ENCODE measurements around the gene NCAPG2. TPM values are rescaled to one million over a fixed set of nuclear protein-coding genes. Genes with fewer than 3 reads are reported as not detected.
A peak's percentile ranks its signal among the peaks of the same experiment; 100 is the strongest.

NCAPG2 gene
- total and polyA plus RNA-seq, 2 donors (not counting 1 experiment from before 2014, with no cell fraction given), result 10.9 to 18.7 TPM

DNA sequence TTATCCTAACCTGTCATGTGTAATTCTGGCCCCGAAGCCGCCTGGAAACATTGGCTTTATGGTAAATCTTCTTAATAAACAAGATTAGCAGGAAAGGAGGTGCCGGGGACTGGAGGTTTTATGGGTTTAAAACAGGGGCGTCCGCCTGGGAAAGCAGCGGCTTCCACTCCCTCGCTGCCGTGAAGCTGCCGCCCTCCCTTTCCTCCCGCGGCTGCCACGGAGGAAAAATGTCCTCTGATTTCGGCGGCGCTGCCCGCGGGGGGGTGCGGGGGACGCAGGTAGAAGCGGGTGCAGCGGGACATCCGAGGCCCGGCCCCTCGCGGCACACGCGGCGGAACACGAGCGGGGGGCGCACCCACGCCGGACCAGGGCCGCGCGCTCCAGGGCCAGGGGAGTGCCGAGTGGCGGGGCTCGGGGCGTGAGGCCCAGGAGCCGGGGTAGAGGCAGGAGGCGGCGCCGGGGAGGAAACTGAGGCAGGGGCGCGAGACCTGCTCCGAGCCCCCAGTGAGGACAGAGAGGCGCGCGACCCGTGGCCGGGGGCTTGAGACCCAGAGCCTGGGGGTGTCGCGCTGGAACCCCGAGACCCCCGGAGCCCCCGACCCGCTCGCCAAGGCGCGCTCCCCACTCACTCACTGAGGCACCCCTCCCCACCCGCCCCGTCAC lies 118.0 kb downstream of the NCAPG2 start:
- TF ChIP-seq, protein P1, sequence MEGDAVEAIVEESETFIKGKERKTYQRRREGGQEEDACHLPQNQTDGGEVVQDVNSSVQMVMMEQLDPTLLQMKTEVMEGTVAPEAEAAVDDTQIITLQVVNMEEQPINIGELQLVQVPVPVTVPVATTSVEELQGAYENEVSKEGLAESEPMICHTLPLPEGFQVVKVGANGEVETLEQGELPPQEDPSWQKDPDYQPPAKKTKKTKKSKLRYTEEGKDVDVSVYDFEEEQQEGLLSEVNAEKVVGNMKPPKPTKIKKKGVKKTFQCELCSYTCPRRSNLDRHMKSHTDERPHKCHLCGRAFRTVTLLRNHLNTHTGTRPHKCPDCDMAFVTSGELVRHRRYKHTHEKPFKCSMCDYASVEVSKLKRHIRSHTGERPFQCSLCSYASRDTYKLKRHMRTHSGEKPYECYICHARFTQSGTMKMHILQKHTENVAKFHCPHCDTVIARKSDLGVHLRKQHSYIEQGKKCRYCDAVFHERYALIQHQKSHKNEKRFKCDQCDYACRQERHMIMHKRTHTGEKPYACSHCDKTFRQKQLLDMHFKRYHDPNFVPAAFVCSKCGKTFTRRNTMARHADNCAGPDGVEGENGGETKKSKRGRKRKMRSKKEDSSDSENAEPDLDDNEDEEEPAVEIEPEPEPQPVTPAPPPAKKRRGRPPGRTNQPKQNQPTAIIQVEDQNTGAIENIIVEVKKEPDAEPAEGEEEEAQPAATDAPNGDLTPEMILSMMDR (conservative IDR thresholded peaks at IDR 0.05 in 1 of 2, IDR thresholded peaks at IDR 0.05 in 1 of 2; ENCODE audit: low read depth in 1 of 2, low read length in 2 of 2), result no peak
- no peak for TF ChIP-seq EZH2 (IDR thresholded peaks at IDR 0.05; ENCODE audit: low read length, missing control alignments)

DNA sequence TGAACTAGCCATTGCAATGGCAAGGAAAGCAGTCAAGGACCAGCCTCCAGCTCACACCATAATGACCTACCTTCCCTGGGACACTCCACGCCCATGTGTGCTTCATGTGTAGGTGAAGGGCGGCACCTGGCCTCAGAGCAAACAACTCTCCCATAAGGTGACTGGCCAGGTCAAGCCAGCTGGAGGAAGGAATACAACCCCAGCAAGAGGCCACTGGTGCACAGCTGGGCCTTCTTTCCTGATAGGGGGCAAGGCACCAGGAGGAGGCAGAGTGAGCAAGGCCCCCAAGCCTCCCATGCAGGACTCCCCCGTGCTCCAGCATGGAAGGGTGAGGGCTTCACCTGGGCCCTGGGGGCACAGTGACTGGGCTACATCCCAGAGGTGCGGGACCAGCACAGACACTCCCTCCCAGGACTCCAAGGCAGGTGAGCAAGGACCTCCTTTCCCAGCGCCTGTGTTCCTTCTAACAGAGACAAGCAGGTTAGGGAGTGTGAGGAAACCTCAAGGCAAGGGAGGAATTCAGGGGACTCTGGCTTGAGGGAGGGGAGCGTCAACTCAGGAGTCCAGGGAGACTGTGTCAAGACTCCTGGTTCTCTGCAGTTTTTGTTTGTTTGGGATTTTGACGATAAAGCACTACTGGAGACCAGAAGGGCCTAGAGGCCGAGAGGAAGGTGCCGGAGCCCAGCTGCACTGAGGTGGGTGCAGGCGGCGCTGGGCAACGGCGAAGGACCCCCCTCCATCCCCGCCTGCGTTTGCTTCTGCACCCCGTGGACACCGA lies 118.7 kb downstream of the NCAPG2 start:
- Histone ChIP-seq H3K27ac (ENCODE audit: insufficient read depth, low read length) (no peak overlapping the region), H4K20me1 (ENCODE audit: control insufficient read depth, extremely low read depth, insufficient read depth, low read length) (no peaks in the 10 kb centered on the region), H3K9me3 (ENCODE audit: control insufficient read depth, insufficient read depth, low read depth, low read length) (no peaks in the 10 kb centered on the region), H3K4me1 (ENCODE audit: control insufficient read depth, extremely low read depth, insufficient read depth, low read length) (no peaks in the 10 kb centered on the region), H3K36me3 (ENCODE audit: control insufficient read depth, insufficient read depth, low read length) (no peaks in the 10 kb centered on the region), H3K27me3 (ENCODE audit: control insufficient read depth, insufficient read depth, low read length) (peaks cover 29% of the 10 kb centered on the region), H3K4me2 (ENCODE audit: extremely low read depth, insufficient read depth, low read length) (no peak overlapping the region), H3K4me3 (replicated peaks in 1 of 4; ENCODE audit: control extremely low read depth in 1 of 4, insufficient read depth in 1 of 4, low read depth in 3 of 4, low read length in 4 of 4) (no peak overlapping the region), H3K79me2 (ENCODE audit: control insufficient read depth, insufficient read depth, low read length) (no peaks in the 10 kb centered on the region), H2AFZ (ENCODE audit: low read length) (no peak overlapping the region), H3K9ac (ENCODE audit: insufficient read depth, low read length) (no peak overlapping the region)
- TF ChIP-seq, protein P1 (conservative IDR thresholded peaks at IDR 0.05 in 1 of 2, IDR thresholded peaks at IDR 0.05 in 1 of 2; ENCODE audit: low read depth in 1 of 2, low read length in 2 of 2), result no peak
- TF ChIP-seq EZH2 (IDR thresholded peaks at IDR 0.05; ENCODE audit: low read length, missing control alignments), result peak; percentile 15
- DNase-seq (ENCODE audit: low read depth in 2 of 2), result no peak

More for the DNA sequence above, 118.0 kb downstream of the NCAPG2 start:
- no peaks in the 10 kb centered on the region for H3K79me2 ChIP-seq (ENCODE audit: control insufficient read depth, insufficient read depth, low read length)
- H3K27me3 ChIP-seq (ENCODE audit: control insufficient read depth, insufficient read depth, low read length), result peaks cover 29% of the 10 kb centered on the region
- no peak overlapping the region for H3K4me2 ChIP-seq (ENCODE audit: extremely low read depth, insufficient read depth, low read length)
- DNase-seq (ENCODE audit: low read depth in 2 of 2), result no peak
- no peak overlapping the region for H2AFZ ChIP-seq (ENCODE audit: low read length)
- no peaks in the 10 kb centered on the region for H3K36me3 ChIP-seq (ENCODE audit: control insufficient read depth, insufficient read depth, low read length)
- H3K9ac ChIP-seq (ENCODE audit: insufficient read depth, low read length), result no peak overlapping the region
- H4K20me1 ChIP-seq (ENCODE audit: control insufficient read depth, extremely low read depth, insufficient read depth, low read length), result no peaks in the 10 kb centered on the region
- H3K9me3 ChIP-seq (ENCODE audit: control insufficient read depth, insufficient read depth, low read depth, low read length), result no peaks in the 10 kb centered on the region
- H3K4me3 ChIP-seq (replicated peaks in 1 of 4; ENCODE audit: control extremely low read depth in 1 of 4, insufficient read depth in 1 of 4, low read depth in 3 of 4, low read length in 4 of 4), result no peak overlapping the region
- H3K4me1 ChIP-seq (ENCODE audit: control insufficient read depth, extremely low read depth, insufficient read depth, low read length), result no peaks in the 10 kb centered on the region
- H3K27ac ChIP-seq (ENCODE audit: insufficient read depth, low read length), result no peak overlapping the region

DNA sequence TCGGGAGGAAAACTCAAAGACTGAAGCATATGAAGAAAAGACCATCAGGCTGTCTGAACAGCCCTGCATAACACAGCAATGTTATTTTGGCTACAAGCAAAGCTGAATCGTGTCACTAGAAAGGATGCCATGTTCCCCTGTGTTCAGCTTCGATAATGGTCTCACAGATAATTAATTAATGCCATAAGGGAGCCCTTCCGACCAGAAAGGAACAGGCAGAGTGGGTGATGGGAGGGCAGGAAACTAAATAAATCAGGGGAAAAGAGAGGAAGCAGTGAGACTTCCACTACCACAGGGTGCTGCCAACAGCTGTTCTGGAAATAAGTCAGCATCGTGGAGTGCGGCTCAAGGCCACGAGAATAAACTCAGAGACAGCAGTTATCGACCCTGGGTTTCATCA lies 120.2 kb downstream of the NCAPG2 start:
- TF ChIP-seq EZH2 (IDR thresholded peaks at IDR 0.05; ENCODE audit: low read length, missing control alignments), result no peak
- TF ChIP-seq, protein P1 (conservative IDR thresholded peaks at IDR 0.05 in 1 of 2, IDR thresholded peaks at IDR 0.05 in 1 of 2; ENCODE audit: low read depth in 1 of 2, low read length in 2 of 2), result no peak
- Histone ChIP-seq H3K27ac (ENCODE audit: insufficient read depth, low read length) (no peak overlapping the region), H2AFZ (ENCODE audit: low read length) (no peak overlapping the region), H3K4me3 (replicated peaks in 1 of 4; ENCODE audit: control extremely low read depth in 1 of 4, insufficient read depth in 1 of 4, low read depth in 3 of 4, low read length in 4 of 4) (no peak overlapping the region), H3K4me1 (ENCODE audit: control insufficient read depth, extremely low read depth, insufficient read depth, low read length) (no peaks in the 10 kb centered on the region), H3K4me2 (ENCODE audit: extremely low read depth, insufficient read depth, low read length) (no peak overlapping the region), H3K9me3 (ENCODE audit: control insufficient read depth, insufficient read depth, low read depth, low read length) (no peaks in the 10 kb centered on the region), H3K27me3 (ENCODE audit: control insufficient read depth, insufficient read depth, low read length) (peaks cover 23% of the 10 kb centered on the region), H3K36me3 (ENCODE audit: control insufficient read depth, insufficient read depth, low read length) (no peaks in the 10 kb centered on the region), H3K9ac (ENCODE audit: insufficient read depth, low read length) (no peak overlapping the region), H3K79me2 (ENCODE audit: control insufficient read depth, insufficient read depth, low read length) (no peaks in the 10 kb centered on the region), H4K20me1 (ENCODE audit: control insufficient read depth, extremely low read depth, insufficient read depth, low read length) (no peaks in the 10 kb centered on the region)
- no peak for DNase-seq (ENCODE audit: low read depth in 2 of 2)
